NB4 (cell line): ENCODE measurements around the gene RTCB.

Source experiments
- DNase-seq: peaks from one replicate; pipeline ENCODE4 v3.0.0; 2010; ENCODE audit warnings: low read depth
- H3K4me3 ChIP-seq: one replicate; pipeline ENCODE4 v1.5.1; 2011; ENCODE audit warnings: mild to moderate bottlenecking, low read depth, low read length, moderate library complexity
- MYC ChIP-seq: IDR thresholded peaks from 2 replicates; pipeline ENCODE4 v1.6.1; 2011; ENCODE audit warnings: low read depth, low read length
- POLR2A ChIP-seq: IDR thresholded peaks from 2 replicates; pipeline ENCODE4 v1.6.1; 2011; ENCODE audit warnings: mild to moderate bottlenecking; ENCODE audit not compliant: insufficient read length; ENCODE audit errors: extremely low read depth
- TF ChIP-seq, protein P1 (sequence below): IDR thresholded peaks from one replicate; pipeline ENCODE4 v1.5.1; 2012; ENCODE audit warnings: low read depth, low read length
- TF ChIP-seq, protein P2 (sequence below): IDR thresholded peaks from 2 replicates; pipeline ENCODE4 v1.6.1; 2011; ENCODE audit warnings: low read depth, low read length

The RTCB gene

DNA sequence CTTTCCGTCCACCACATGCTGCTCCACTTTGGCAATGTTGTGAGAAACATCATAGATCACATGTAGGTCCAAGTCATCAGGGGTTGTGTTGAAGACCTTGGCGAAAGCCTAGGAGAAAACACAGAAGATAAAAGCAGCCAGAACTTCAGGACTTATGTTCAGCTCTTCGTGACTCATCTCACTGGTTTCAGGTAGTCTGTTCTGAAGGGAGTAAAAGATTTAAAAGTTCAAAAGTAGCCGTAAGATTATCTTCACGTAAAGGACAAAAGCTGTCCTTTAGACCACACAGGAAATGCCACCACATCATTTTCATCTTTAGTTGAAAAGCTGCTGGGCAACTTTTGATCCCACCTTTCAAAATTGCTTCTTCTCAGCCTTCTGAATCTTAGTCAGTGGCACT lies 16.9 kb downstream of the RTCB start:
- no peak for TF ChIP-seq POLR2A
- TF ChIP-seq, protein P1, sequence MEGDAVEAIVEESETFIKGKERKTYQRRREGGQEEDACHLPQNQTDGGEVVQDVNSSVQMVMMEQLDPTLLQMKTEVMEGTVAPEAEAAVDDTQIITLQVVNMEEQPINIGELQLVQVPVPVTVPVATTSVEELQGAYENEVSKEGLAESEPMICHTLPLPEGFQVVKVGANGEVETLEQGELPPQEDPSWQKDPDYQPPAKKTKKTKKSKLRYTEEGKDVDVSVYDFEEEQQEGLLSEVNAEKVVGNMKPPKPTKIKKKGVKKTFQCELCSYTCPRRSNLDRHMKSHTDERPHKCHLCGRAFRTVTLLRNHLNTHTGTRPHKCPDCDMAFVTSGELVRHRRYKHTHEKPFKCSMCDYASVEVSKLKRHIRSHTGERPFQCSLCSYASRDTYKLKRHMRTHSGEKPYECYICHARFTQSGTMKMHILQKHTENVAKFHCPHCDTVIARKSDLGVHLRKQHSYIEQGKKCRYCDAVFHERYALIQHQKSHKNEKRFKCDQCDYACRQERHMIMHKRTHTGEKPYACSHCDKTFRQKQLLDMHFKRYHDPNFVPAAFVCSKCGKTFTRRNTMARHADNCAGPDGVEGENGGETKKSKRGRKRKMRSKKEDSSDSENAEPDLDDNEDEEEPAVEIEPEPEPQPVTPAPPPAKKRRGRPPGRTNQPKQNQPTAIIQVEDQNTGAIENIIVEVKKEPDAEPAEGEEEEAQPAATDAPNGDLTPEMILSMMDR, result no peak
- TF ChIP-seq, protein P2, sequence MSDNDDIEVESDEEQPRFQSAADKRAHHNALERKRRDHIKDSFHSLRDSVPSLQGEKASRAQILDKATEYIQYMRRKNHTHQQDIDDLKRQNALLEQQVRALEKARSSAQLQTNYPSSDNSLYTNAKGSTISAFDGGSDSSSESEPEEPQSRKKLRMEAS, result no peak
- TF ChIP-seq MYC, result no peak
- DNase-seq, result no peak
- H3K4me3 ChIP-seq, result no peak overlapping the region

GRCh38 chr22:32389685-32390084 lies 22.4 kb downstream of the RTCB start:
- H3K4me3 ChIP-seq, result no peak overlapping the region
- TF ChIP-seq, protein P2, result no peak
- TF ChIP-seq POLR2A, result no peak
- TF ChIP-seq, protein P1, result peak; percentile 57
- peak; percentile 40 for DNase-seq

GRCh38 chr22:32385681-32386080 lies 26.4 kb downstream of the RTCB start:
- TF ChIP-seq, protein P2, result no peak
- TF ChIP-seq, protein P1, result no peak
- TF ChIP-seq MYC, result no peak
- TF ChIP-seq POLR2A, result no peak
- no peak for DNase-seq
- H3K4me3 ChIP-seq, result no peak overlapping the region

GRCh38 chr22:32380991-32381390 lies 31.1 kb downstream of the RTCB start:
- H3K4me3 ChIP-seq, result no peak overlapping the region
- TF ChIP-seq MYC (no peak), POLR2A (no peak)
- TF ChIP-seq, protein P2, result no peak
- TF ChIP-seq, protein P1, result no peak
- no peak for DNase-seq

DNA sequence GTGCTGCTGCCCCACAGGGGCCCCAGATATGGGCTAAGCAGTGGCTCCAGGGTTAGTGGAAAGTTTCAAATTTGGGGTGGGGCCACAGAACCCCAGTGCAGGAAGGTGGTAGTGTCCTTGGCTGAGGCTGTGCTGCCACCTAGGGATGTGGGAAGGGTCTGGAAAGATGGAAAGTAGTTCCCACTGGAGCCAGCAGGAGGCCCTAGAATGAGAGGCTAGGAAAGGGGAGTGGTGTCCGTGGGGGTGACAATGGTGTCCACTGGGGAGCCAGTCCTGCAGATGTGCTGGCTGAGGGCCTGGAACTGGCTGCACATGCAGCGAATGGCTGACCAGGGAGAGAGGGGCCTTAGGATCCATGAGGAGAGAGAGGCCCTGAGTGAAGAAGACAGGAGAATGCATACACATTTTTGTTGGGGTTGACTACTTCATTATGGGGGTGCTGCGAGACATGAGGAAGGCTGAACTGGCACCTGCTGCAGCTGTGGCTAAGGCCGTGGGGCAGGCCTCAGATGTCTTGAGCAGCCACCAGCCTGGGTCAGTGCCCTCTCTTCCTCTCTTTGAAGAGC lies 33.3 kb downstream of the RTCB start:
- DNase-seq, result peak; percentile 44
- no peak for TF ChIP-seq MYC
- TF ChIP-seq, protein P1, result peak; percentile 72
- TF ChIP-seq, protein P2, result no peak
- no peak overlapping the region for H3K4me3 ChIP-seq

- TF ChIP-seq MYC (no peak), POLR2A (no peak)
- TF ChIP-seq, protein P2, result no peak
- TF ChIP-seq, protein P1, result no peak
- DNase-seq, result no peak
- no peak overlapping the region for H3K4me3 ChIP-seq
Observed at GRCh38 chr22:32376681-32377080, 35.4 kb downstream of the RTCB start.
